ENCODE data around the gene DBN1.

The DBN1 gene

GRCh38 chr5:177484902-177485549, 11.6 kb upstream of the DBN1 start:
- H3K4me3 ChIP-seq (ENCODE audit: low read depth, low read length): no peak overlapping the region
- DNase-seq (ENCODE audit: low read depth): no peak
- TF ChIP-seq POLR2A (IDR thresholded peaks at IDR 0.05; ENCODE audit: extremely low read depth, insufficient read length) (no peak), MYC (IDR thresholded peaks at IDR 0.05; ENCODE audit: low read depth, low read length) (no peak), CTCF (IDR thresholded peaks at IDR 0.05; ENCODE audit: low read depth, low read length) (no peak), MAX (IDR thresholded peaks at IDR 0.05; ENCODE audit: low read depth, low read length) (no peak)

GRCh38 chr5:177483994-177484901, 10.8 kb upstream of the DBN1 start:
- no peak for DNase-seq (ENCODE audit: low read depth)
- TF ChIP-seq POLR2A (IDR thresholded peaks at IDR 0.05; ENCODE audit: extremely low read depth, insufficient read length) (no peak), CTCF (IDR thresholded peaks at IDR 0.05; ENCODE audit: low read depth, low read length) (no peak), MAX (IDR thresholded peaks at IDR 0.05; ENCODE audit: low read depth, low read length) (no peak), MYC (IDR thresholded peaks at IDR 0.05; ENCODE audit: low read depth, low read length) (no peak)
- H3K4me3 ChIP-seq (ENCODE audit: low read depth, low read length): no peak overlapping the region

- TF ChIP-seq CTCF (IDR thresholded peaks at IDR 0.05; ENCODE audit: low read depth, low read length): no peak
- no peak for TF ChIP-seq MAX (IDR thresholded peaks at IDR 0.05; ENCODE audit: low read depth, low read length)
- TF ChIP-seq POLR2A (IDR thresholded peaks at IDR 0.05; ENCODE audit: extremely low read depth, insufficient read length): no peak
- no peak for TF ChIP-seq MYC (IDR thresholded peaks at IDR 0.05; ENCODE audit: low read depth, low read length)
- no peak for DNase-seq (ENCODE audit: low read depth)
- H3K4me3 ChIP-seq (ENCODE audit: low read depth, low read length): no peak overlapping the region
Measured at GRCh38 chr5:177483042-177483441, 9.6 kb upstream of the DBN1 start.

GRCh38 chr5:177482359-177482795, 8.9 kb upstream of the DBN1 start:
- no peak for DNase-seq (ENCODE audit: low read depth)
- TF ChIP-seq POLR2A (IDR thresholded peaks at IDR 0.05; ENCODE audit: extremely low read depth, insufficient read length) (no peak), MAX (IDR thresholded peaks at IDR 0.05; ENCODE audit: low read depth, low read length) (no peak), CTCF (IDR thresholded peaks at IDR 0.05; ENCODE audit: low read depth, low read length) (no peak), MYC (IDR thresholded peaks at IDR 0.05; ENCODE audit: low read depth, low read length) (no peak)
- no peak overlapping the region for H3K4me3 ChIP-seq (ENCODE audit: low read depth, low read length)

GRCh38 chr5:177479774-177480173, 6.3 kb upstream of the DBN1 start:
- TF ChIP-seq CTCF (IDR thresholded peaks at IDR 0.05; ENCODE audit: low read depth, low read length) (no peak), MAX (IDR thresholded peaks at IDR 0.05; ENCODE audit: low read depth, low read length) (no peak), POLR2A (IDR thresholded peaks at IDR 0.05; ENCODE audit: extremely low read depth, insufficient read length) (no peak), MYC (IDR thresholded peaks at IDR 0.05; ENCODE audit: low read depth, low read length) (no peak)
- DNase-seq (ENCODE audit: low read depth): peak; percentile 54
- no peak overlapping the region for H3K4me3 ChIP-seq (ENCODE audit: low read depth, low read length)
